ENCODE results near the gene DIPK1B. TPM values are rescaled to one million over a fixed set of nuclear protein-coding genes. Genes with fewer than 3 reads are reported as not detected.
"Not testable (repeated sequence)": the region's sequence is repeated elsewhere in the genome, so short reads cannot be mapped to it uniquely, and the experiment has no call there.

DIPK1B gene
- polyA plus RNA-seq, 12 donors, result 8.7 to 20.5 (median 14.0) TPM; not detected in 1

GRCh38 chr9:136765041-136765440 is 52.7 kb downstream of the DIPK1B start:
- no peak for DNase-seq

GRCh38 chr9:136765745-136766409 is 53.5 kb downstream of the DIPK1B start:
- DNase-seq, result not testable (repeated sequence)

- DNase-seq, result peak; percentile 53
These were observed 54.2 kb downstream of the DIPK1B start for GRCh38 chr9:136766410-136767120.

- DNase-seq, result no peak
These were observed 57.4 kb downstream of the DIPK1B start for GRCh38 chr9:136769710-136770191.

- DNase-seq, result no peak
These were observed 59.6 kb downstream of the DIPK1B start for GRCh38 chr9:136771907-136772415.

- DNase-seq, result no peak
These were observed 61.1 kb downstream of the DIPK1B start for GRCh38 chr9:136773386-136774044.

Other genes starting within 250 kb of the DIPK1B start
- gene SEC16A, start 229.5 kb upstream of the DIPK1B start, polyA plus RNA-seq (ENCODE audit: insufficient read length in 12 of 12), result 10 to 100 TPM in 11 of 12 donors, not detected in 1; 29.9 to 45.1 (median 36.7) TPM
- 10 to 100 TPM in 11 of 12 donors, not detected in 1; 18.0 to 47.5 (median 20.6) TPM for gene NOTCH1, start 166.5 kb upstream of the DIPK1B start, polyA plus RNA-seq (ENCODE audit: insufficient read length in 12 of 12)
- 10 to 100 TPM in 11 of 12 donors, not detected in 1; 43.2 to 71.5 (median 49.6) TPM for gene EGFL7, start 49.7 kb upstream of the DIPK1B start, polyA plus RNA-seq (ENCODE audit: insufficient read length in 12 of 12)
- 10 to 100 TPM in 6 of 12 donors, 1 to 10 TPM in 5, not detected in 1; 8.2 to 32.3 (median 10.1) TPM for gene AGPAT2, start 25.1 kb upstream of the DIPK1B start, polyA plus RNA-seq (ENCODE audit: insufficient read length in 12 of 12)
- 10 to 100 TPM in 1 of 12 donors, 1 to 10 TPM in 10, not detected in 1; 2.0 to 21.3 (median 7.1) TPM for gene LCN10, start 30.4 kb downstream of the DIPK1B start, polyA plus RNA-seq (ENCODE audit: insufficient read length in 12 of 12)
- under 1 TPM in 2 of 12 donors, not detected in 10; 0.21 to 0.40 TPM for gene LCN6, start 36.0 kb downstream of the DIPK1B start, polyA plus RNA-seq (ENCODE audit: insufficient read length in 12 of 12)
- gene LCN8, start 45.7 kb downstream of the DIPK1B start, polyA plus RNA-seq (ENCODE audit: insufficient read length in 12 of 12), result 10 to 100 TPM in 1 of 12 donors, 1 to 10 TPM in 8, under 1 TPM in 1, not detected in 2; 0.48 to 10.9 (median 4.1) TPM
- gene LCN15, start 51.9 kb downstream of the DIPK1B start, polyA plus RNA-seq (ENCODE audit: insufficient read length in 12 of 12), result 1 to 10 TPM in 1 of 12 donors, under 1 TPM in 9, not detected in 2; 0.20 to 1.1 (median 0.44) TPM
- 100 to 1,000 TPM in 1 of 12 donors, 10 to 100 TPM in 10, not detected in 1; 26.7 to 128 (median 30.8) TPM for gene TMEM141, start 78.8 kb downstream of the DIPK1B start, polyA plus RNA-seq (ENCODE audit: insufficient read length in 12 of 12)
- gene CCDC183, start 83.8 kb downstream of the DIPK1B start, polyA plus RNA-seq (ENCODE audit: insufficient read length in 12 of 12), result 1 to 10 TPM in 9 of 12 donors, under 1 TPM in 1, not detected in 2; 0.71 to 3.7 (median 2.7) TPM
- 10 to 100 TPM in 11 of 12 donors, not detected in 1; 40.9 to 81.7 (median 48.7) TPM for gene RABL6, start 95.4 kb downstream of the DIPK1B start, polyA plus RNA-seq (ENCODE audit: insufficient read length in 12 of 12)
- gene AJM1, start 129.9 kb downstream of the DIPK1B start, polyA plus RNA-seq (ENCODE audit: insufficient read length in 12 of 12), result 1 to 10 TPM in 10 of 12 donors, under 1 TPM in 1, not detected in 1; 0.93 to 7.0 (median 1.5) TPM
- gene PHPT1, start 136.8 kb downstream of the DIPK1B start, polyA plus RNA-seq (ENCODE audit: insufficient read length in 12 of 12), result 100 to 1,000 TPM in 2 of 12 donors, 10 to 100 TPM in 9, not detected in 1; 60.3 to 100 (median 73.7) TPM
- gene MAMDC4, start 139.8 kb downstream of the DIPK1B start, polyA plus RNA-seq (ENCODE audit: insufficient read length in 12 of 12), result 100 to 1,000 TPM in 1 of 12 donors, 1 to 10 TPM in 10, not detected in 1; 2.7 to 131 (median 3.9) TPM
- gene EDF1, start 153.7 kb downstream of the DIPK1B start, polyA plus RNA-seq (ENCODE audit: insufficient read length in 12 of 12), result 100 to 1,000 TPM in 11 of 12 donors, not detected in 1; 262 to 391 (median 299) TPM
- 10 to 100 TPM in 5 of 12 donors, 1 to 10 TPM in 6, not detected in 1; 7.1 to 15.5 (median 9.1) TPM for gene TRAF2, start 173.9 kb downstream of the DIPK1B start, polyA plus RNA-seq (ENCODE audit: insufficient read length in 12 of 12)
- 10 to 100 TPM in 11 of 12 donors, not detected in 1; 26.2 to 46.7 (median 30.6) TPM for gene FBXW5, start 232.2 kb downstream of the DIPK1B start, polyA plus RNA-seq (ENCODE audit: insufficient read length in 12 of 12)
- gene C8G, start 232.7 kb downstream of the DIPK1B start, polyA plus RNA-seq (ENCODE audit: insufficient read length in 12 of 12), result 1 to 10 TPM in 1 of 12 donors, under 1 TPM in 7, not detected in 4; 0.27 to 1.2 (median 0.48) TPM
- gene LCN12, start 239.7 kb downstream of the DIPK1B start, polyA plus RNA-seq (ENCODE audit: insufficient read length in 12 of 12), result 1 to 10 TPM in 5 of 12 donors, under 1 TPM in 4, not detected in 3; 0.23 to 1.4 (median 1.1) TPM